ENCODE results near the gene ARHGAP20. TPM values are rescaled to one million over a fixed set of nuclear protein-coding genes. Genes with fewer than 3 reads are reported as not detected.

Gene ARHGAP20
- total RNA-seq, 1 experiment from 2014 or later = not detected

GRCh38 chr11:110720431-110721275, 8.4 kb upstream of the ARHGAP20 start:
- DNase-seq (ENCODE audit: extremely low read depth, low read depth) = no peak

GRCh38 chr11:110716361-110716760, 4.1 kb upstream of the ARHGAP20 start:
- no peak for DNase-seq (ENCODE audit: extremely low read depth, low read depth)

- no peak for DNase-seq (ENCODE audit: extremely low read depth, low read depth)
These were observed 3.3 kb upstream of the ARHGAP20 start for GRCh38 chr11:110715541-110715940.

- DNase-seq (ENCODE audit: extremely low read depth, low read depth) = no peak
These were observed 1.2 kb upstream of the ARHGAP20 start for GRCh38 chr11:110713449-110713776.

GRCh38 chr11:110712659-110713448, 617 bp upstream of the ARHGAP20 start:
- no peak for DNase-seq (ENCODE audit: extremely low read depth, low read depth)

GRCh38 chr11:110711448-110711775, 825 bp downstream of the ARHGAP20 start:
- DNase-seq (ENCODE audit: extremely low read depth, low read depth) = no peak

- DNase-seq (ENCODE audit: extremely low read depth, low read depth) = no peak
These were observed 1.4 kb downstream of the ARHGAP20 start for GRCh38 chr11:110710628-110711381.

GRCh38 chr11:110704210-110704864, 7.9 kb downstream of the ARHGAP20 start:
- no peak for DNase-seq (ENCODE audit: extremely low read depth, low read depth)

- no peak for DNase-seq (ENCODE audit: extremely low read depth, low read depth)
These were observed 20.3 kb downstream of the ARHGAP20 start for GRCh38 chr11:110691926-110692325.

- DNase-seq (ENCODE audit: extremely low read depth, low read depth) = no peak
These were observed 22.9 kb downstream of the ARHGAP20 start for GRCh38 chr11:110689306-110689705.

- DNase-seq (ENCODE audit: extremely low read depth, low read depth) = no peak
These were observed 32.8 kb downstream of the ARHGAP20 start for GRCh38 chr11:110679323-110679975.

GRCh38 chr11:110675548-110675947, 36.7 kb downstream of the ARHGAP20 start:
- no peak for DNase-seq (ENCODE audit: extremely low read depth, low read depth)

GRCh38 chr11:110665689-110666465, 46.4 kb downstream of the ARHGAP20 start:
- no peak for DNase-seq (ENCODE audit: extremely low read depth, low read depth)

- DNase-seq (ENCODE audit: extremely low read depth, low read depth) = no peak
These were observed 56.3 kb downstream of the ARHGAP20 start for GRCh38 chr11:110655967-110656366.

GRCh38 chr11:110654456-110654855, 57.8 kb downstream of the ARHGAP20 start:
- no peak for DNase-seq (ENCODE audit: extremely low read depth, low read depth)

GRCh38 chr11:110645253-110645652, 67.0 kb downstream of the ARHGAP20 start:
- no peak for DNase-seq (ENCODE audit: extremely low read depth, low read depth)

GRCh38 chr11:110634370-110634769, 77.9 kb downstream of the ARHGAP20 start:
- no peak for DNase-seq (ENCODE audit: extremely low read depth, low read depth)

- DNase-seq (ENCODE audit: extremely low read depth, low read depth) = no peak
These were observed 80.7 kb downstream of the ARHGAP20 start for GRCh38 chr11:110631551-110631950.

- no peak for DNase-seq (ENCODE audit: extremely low read depth, low read depth)
These were observed 82.6 kb downstream of the ARHGAP20 start for GRCh38 chr11:110629594-110629993.

- DNase-seq (ENCODE audit: extremely low read depth, low read depth) = no peak
These were observed 90.4 kb downstream of the ARHGAP20 start for GRCh38 chr11:110621826-110622225.

Measured in NCI-H460 (cell line).